ENCODE measurements around the gene PEX26.
"Not testable (repeated sequence)": the region's sequence is repeated elsewhere in the genome, so short reads cannot be mapped to it uniquely, and the experiment has no call there.

PEX26 gene

DNA sequence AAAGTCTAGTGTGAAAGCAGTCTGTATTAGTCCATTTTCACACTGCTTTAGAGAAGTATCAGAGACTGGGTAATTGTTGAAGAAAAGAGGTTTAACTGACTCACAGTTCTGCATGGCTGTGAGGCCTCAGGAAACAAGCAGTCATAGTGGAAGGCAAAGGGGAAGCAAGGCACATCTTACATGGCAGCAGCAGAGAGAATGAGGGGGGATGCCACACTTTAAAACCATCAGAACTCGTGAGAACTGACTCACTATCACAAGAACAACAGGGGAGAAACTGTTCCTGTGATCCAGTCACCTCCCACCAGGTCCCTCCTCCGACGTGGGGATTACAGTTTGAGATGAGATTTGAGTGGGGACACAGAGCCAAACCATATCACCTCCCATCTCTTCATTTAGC lies 19.0 kb downstream of the PEX26 start:
- no peak for DNase-seq (ENCODE audit: low read depth)

DNA sequence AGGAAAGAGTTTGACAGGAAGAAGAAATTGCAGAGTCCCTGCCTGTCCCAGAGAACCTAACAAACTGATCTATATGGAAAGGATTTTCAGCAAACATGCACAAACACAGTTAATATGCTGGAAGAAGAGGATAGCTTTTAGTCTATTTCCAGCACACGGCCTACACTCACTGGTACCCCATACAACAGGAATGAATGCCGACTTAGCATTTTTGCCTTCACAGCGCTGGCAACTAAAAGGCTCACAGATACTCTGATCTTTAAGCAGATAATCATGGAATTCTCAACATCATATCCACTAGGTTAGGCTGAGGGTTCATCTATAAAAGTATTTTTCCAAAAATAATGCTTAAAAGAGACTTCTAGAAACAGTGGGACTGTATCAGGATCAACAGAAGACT lies 23.0 kb downstream of the PEX26 start:
- no peak for DNase-seq (ENCODE audit: low read depth)

DNA sequence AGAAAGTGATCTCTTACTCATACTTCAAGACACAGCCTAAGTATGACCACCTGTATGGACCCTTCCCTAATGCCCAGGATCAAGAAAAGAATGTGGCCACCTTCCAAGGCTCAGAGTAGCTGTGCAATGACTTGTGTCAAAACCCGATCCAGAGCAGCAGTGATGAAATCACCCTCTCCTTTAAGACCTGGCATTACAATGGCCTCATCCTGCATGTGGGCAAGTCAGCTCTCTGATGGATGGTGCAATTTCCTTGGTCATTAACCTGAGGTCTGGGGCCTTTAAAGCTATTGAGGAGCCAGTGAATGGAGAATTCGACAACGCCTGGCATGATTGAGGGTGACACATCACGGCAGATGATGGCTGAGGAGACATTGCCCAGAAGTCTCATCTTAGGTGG lies 23.7 kb downstream of the PEX26 start:
- no peak for DNase-seq (ENCODE audit: low read depth)

DNA sequence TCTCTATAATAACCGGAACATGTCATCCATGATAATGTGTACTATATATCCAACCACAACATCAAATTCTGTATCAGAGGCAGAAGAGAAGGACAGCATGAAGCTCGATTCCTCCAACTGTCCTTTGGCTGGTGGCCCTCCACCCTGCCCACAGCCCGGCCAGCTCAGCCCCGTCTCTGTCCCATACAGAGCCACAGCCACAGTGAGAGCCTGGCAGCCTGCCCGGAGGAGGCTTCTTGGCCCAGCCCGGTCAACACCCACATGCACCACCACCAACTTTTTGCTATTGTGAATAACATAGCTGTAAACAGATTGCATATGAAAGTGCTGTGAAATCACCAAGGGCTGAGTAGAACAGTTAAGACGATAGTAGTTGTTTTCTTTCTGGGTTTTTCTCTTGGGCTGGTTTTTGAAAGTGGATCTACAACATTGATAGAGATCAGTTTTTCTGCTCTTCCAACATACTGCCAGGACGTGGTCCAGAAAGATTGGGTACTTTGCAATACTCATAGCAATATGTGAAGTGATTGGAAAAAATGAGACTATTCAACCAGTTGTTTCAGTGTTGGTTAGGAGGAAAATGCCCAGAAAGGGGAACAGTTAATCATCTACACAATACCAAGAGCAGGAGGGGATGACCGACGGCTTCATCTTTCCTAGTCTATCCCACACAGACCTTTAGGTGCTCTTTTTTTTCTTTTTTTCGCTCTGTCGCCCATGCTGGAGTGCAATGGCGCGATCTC lies 25.9 kb downstream of the PEX26 start:
- DNase-seq (ENCODE audit: low read depth), result no peak

DNA sequence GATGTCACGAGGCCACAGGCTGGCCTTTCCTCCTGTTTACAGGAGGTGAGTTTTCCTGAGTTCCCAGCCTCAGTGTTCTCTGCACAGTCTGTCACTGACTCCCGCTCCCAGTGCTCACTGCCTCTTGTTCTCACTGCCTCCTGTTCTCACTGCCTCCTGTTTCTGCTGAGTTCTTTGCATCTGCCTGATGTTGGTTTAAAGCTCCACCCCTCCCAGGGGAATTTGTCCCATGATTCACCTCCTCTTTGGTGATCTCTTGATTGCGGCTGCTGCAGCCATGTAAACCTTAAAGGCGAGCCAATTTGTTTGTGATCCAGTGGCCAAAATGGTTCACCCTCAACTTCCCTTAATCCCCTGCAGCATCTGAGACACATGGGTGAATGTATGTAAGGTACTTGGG lies 26.8 kb downstream of the PEX26 start:
- DNase-seq (ENCODE audit: low read depth), result no peak

DNA sequence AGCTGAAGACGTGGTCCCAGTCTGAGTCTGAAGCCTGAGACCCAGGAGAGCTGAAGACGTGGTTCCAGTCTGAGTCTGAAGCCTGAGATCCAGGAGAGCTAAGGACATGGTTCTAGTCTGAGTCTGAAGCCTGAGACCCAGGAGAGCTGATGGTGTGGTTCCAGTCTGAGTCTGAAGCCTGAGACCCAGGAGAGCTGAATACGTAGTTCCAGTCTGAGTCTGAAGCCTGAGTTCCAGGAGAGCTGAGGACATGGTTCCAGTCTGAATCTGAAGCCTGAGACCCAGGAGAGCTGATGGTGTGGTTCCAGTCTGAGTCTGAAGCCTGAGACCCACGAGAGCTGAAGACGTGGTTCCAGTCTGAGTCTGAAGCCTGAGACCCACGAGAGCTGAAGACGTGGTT lies 28.2 kb downstream of the PEX26 start:
- DNase-seq (ENCODE audit: low read depth), result not testable (repeated sequence)

DNA sequence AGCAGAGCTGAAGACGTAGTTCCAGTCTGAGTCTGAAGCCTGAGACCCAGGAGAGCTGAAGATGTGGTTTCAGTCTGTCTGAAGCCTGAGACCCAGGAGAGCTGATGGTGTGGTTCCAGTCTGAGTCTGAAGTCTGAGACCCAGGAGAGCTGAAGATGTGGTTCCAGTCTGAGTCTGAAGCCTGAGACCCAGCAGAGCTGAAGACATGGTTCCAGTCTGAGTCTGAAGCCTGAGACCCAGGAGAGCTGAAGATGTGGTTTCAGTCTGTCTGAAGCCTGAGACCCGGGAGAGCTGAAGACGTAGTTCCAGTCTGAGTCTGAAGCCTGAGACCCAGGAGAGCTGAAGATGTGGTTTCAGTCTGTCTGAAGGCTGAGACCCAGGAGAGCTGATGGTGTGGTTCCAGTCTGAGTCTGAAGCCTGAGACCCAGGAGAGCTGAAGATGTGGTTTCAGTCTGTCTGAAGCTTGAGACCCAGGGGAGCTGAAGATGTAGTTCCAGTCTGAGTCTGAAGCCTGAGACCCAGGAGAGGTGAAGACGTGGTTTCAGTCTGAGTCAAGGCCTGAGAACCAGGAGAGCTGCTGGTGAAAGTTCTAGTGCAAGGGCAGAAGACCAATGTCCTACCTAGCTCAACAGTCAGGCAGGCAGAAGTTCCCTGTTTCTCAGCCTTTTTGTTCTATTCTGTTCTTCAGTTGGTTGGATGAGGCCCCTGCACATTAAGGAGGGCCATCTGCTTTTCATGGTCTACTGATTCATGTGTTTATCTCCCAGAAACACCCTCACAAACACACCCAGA lies 29.0 kb downstream of the PEX26 start:
- DNase-seq (ENCODE audit: low read depth), result not testable (repeated sequence)

DNA sequence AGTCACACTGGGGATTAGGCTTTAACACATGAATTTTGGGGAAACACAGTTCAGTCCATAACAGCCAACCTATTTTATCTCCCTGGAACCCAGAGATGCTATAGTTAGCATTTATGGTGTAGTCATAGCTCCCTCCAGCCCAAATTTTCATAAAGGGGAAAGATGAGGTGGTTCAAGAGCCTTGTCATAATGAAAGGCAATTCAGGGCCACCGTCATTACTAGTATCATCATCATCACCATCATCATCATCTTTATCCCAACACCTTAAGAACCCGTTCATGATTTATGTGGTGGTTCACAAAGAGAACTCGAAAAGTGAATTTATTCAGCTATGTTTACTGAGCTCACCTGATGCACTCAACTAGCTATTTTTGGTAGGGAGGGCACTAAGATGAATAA lies 30.4 kb downstream of the PEX26 start:
- no peak for DNase-seq (ENCODE audit: low read depth)

DNA sequence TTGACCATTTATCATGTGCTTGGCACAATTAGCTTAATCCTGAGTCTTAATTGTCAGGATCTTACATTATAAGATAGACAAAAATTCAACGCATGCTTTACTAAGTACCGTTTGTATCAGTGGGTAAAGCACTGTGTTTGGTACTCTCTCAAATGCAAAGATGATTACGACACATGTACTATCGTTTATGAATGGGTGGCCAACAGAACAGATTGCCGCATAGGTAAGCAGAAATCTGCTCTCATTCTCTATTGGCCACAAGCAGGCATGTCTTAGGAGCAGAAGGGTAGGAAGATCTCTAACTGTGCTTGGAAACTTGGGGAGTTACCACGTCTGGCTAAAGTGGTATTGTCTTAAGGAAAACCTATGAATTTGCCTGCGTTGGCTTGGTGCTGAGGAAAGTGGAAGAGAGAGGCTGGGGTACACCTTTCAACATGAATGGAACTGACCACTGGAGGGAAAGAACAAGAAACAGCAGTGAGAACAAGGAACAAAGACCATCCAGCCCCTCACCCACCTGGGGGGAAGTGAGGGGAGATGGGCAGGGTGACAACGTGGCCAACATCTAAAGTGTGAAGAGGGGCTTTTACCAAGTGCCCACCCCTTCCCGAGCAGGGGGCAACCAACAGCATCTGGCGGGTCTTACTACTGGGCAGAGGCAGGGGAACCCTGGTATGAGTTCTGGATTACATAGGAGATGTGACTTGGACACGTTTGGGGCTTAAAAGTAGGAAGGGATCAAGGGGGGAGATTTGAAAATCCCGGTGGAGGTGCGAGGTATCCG lies 31.8 kb downstream of the PEX26 start:
- DNase-seq (ENCODE audit: low read depth), result no peak

DNA sequence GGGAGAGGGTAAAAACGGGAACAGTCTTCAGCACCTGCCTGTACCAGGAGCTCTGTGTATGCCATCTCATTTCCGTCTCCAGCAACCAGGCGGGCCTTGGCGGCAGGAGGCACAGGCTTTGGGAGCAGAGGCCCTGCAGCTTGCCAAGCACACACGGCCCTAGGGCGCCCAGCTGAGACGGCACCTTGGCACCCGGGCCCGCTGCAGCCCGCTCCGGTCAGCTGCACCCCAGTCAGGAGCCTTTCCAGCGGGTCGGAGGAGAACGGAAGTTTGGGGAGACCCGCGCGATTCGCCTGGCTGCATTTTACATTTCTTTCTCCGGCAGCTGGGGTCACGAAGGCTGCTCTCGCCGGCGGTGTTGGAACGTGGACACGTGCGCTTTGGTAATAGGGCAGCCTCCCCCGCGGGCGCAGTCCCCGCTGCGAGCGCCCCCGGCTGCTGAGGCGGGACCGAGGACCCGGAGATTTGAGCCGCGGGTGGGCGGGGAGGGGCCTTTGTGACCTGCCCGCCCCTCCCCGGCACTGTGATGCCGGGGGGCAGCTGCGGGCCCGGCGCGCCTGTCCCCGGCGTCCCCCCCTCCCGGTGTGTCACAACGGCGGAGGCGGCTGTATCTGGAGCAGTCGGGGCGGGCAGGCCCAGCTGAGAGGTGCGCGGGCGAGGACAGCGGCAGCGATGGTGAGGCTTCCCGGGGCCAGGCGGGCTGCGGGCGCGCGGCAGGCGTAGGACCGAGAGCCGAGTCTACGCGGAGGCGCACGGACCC lies 32.6 kb downstream of the PEX26 start, which contains the start of gene TUBA8:
TUBA8 (plus strand) TSS at position 616 of the 760 bp plus-strand sequence; CDS start at position 673, 57 bp downstream.
- DNase-seq (ENCODE audit: low read depth), result no peak

DNA sequence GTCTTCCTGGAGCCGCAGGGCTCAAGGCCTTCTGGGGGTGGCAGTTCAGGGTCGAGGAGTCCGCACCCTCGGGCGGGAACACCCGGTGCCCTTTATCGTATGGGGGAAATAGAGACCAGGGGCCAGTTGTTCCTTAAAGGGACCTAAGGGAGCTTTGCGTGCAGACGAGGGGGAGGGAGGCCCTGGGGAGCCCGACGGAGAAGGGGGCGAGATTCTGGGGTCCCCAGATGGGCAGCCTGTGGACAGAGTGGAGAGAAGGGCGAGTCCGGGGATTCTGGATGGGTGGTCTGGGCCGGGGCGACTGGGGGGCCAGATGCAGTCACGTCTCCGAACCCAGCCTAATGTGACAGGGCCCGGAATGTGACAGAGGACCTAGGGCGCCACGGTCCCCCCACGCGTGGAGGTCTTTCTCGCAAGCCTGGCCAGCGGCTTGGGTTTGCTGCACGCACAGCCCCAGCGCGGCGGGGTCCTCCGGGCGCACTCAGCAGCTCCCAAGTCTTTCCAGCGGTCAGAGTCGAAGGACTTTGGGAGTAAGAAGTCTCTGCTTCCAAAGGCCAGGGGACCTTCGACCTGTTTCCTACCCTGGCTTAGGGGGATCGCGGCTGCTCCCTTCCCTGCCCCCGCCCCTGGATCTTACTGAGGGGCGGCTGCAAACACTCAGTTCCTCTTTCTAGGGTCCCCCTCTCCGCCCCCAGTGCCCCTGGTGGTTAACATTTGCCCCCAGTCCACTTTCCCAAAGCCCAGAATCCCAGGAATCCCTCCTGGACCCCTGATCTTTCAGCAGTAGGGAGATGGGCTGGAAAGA lies 33.4 kb downstream of the PEX26 start:
- no peak for DNase-seq (ENCODE audit: low read depth)

DNA sequence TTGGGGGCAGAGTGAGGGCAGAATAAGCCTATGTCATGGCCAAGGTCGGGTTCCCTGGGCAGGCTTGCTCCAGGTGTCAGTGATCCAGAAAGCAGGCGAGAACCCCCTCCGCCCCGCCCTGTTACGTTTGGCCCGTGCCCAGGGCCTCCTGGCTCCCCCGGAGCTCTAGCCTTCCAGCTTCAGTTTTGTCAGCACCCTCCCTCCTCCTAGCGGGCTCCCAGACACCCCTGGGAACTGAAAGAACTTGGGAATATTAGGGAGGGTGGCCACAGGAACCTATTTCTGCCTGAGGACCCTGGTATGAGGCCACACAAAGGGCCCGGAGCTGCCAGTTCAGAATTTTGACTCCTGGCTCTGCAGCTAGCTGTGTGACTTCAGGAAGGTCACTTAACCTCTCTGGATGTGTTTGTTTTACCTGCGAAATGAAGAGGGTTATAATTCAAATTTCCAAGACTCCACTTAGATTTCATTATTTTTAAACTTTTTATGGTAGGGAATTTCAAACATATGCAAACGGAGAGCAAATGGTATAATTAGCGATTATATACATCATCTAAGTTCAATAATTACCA lies 34.1 kb downstream of the PEX26 start:
- no peak for DNase-seq (ENCODE audit: low read depth)

DNA sequence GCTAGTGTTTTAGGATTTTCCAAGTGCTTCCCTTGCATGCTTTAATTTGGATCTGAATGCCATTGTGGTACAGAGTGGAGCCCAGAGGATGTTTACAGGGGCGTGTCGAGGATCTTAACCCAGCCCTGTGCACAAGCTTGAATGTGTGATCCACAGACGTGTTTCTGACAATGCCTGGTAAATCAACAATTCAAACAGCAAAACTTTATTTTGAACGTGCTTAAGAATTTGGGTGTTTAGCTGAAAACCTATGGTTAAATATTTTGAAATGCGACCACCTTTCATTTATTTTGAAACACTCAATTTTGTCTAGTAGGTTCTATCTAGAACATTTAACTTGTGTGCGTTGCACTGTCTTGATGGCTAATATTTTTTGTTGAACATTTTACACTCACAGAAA lies 34.6 kb downstream of the PEX26 start:
- no peak for DNase-seq (ENCODE audit: low read depth)

DNA sequence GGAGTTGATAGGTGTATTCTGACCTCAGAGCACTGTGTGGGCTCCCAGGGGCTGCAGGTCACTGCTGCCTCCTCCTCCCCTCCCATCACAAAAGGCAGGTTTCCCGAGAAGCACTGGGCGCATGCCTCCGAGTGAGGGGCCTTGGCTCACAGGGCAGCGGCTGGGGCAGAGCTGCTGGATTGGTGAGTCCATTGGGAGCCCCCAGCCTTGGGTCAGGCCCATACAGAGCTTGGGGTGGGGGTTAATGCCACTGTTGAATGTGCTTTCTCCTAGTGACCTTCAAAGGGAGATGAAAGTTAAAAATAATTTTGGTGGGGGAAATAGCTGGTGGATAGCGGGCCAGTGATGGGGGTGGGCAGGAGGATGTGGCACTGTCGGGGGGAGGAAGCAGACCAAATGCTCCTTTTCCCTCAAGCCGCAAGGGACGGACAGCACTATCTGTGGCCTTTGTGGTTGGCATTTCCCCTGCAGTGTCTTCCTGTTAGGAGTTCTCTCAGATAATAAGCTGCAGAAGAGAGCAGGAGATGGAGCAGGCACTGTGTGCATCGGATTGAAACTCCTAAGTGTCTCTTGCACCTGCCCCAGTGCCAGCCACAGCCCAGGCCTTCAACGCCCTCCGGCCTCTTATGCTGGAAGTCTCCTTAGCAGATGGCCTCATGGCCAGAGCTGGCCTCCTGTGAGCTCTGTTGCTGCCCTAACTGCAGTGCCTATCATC lies 36.0 kb downstream of the PEX26 start:
- no peak for DNase-seq (ENCODE audit: low read depth)

DNA sequence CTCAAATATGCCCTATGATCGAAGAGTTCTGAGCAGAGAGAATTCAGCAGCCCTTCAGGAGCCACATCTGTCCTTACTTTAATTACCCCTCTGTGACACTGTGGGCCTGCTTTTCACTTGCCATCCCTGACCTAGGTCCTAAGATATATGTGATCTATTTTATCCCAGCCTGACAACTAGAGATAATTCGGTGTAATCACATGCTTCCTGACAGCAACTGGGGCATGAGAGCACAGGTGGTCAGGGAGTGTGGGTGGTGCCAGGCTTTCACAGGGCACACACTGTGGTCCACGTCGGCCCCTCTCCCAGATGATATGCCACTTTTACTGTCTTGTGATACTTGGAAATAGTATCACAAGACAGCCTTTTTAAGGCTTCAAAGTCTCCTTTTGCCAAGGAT lies 36.7 kb downstream of the PEX26 start:
- DNase-seq (ENCODE audit: low read depth), result no peak

DNA sequence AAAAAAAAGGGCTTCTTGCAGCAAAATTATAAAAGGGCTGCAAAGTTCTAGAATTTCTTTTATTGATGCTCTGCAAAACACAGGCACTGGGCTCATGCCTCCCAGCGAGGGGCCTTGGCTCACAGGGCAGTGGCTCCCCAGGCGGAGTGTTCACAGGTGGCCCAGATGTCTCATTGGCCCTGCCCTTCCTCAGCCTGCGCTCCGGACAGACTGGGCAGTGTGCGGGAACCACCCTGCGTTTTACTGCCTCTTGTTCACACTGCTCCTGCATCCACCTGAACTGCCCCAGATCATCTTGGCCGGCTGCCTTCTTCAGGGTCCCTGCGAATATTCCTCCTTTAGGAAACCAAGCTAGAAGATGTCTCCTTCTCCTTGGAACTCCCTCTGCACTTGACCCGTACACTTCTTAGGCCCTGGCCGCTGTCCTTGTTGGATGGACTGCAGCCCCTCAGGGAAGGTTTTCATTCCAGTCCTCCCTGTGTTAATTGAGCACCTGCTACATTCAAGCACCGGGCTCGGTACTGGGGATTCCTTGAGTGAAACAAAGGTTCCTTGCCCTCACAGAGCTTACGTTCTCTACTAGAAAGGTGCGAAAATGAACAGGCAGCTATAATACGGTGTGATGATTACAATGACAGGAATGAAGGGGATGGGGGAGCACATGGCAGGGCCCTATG lies 37.3 kb downstream of the PEX26 start:
- DNase-seq (ENCODE audit: low read depth), result no peak

DNA sequence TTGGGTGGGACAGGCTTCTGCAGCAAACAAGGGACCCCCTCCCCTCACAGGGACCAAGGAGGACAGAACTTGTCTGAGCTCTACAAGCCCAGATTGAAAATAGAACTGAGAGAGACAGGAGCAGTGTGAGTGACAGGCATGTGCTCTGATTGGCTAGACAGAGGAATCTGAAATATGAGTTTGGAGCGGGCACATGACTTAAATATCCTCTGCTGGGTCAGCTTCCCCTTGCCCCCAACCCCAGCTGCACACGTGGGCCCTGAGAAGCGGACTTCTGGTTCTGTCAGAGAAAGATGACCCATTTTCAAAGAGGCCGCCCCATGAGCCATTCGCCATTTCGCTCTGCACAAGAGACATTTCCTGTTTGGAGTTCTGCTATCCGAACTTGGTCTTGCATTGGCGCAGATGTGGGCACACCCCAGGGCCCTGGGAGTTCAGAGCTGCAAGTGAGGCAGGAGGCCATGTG lies 38.1 kb downstream of the PEX26 start:
- DNase-seq (ENCODE audit: low read depth), result no peak

DNA sequence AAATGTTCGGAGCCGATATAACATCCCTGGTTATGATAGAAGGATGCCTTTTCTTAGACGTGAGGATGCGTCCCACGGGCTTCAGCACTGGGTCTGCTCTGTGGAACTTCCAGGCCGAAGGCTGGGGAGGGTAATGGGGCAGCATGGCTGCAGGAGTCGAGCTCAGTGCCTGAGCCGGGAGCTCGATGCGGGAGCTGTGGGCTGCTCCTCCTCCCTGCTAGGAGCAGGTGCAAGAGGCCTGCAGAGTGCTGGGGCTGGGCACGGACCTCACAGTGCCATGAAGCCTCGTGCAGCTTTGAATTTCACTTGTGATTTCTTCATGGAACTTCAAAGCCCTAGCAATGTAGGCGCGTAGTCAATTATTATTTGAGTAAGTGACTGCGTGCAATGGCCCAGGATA lies 38.8 kb downstream of the PEX26 start:
- DNase-seq (ENCODE audit: low read depth), result no peak

DNA sequence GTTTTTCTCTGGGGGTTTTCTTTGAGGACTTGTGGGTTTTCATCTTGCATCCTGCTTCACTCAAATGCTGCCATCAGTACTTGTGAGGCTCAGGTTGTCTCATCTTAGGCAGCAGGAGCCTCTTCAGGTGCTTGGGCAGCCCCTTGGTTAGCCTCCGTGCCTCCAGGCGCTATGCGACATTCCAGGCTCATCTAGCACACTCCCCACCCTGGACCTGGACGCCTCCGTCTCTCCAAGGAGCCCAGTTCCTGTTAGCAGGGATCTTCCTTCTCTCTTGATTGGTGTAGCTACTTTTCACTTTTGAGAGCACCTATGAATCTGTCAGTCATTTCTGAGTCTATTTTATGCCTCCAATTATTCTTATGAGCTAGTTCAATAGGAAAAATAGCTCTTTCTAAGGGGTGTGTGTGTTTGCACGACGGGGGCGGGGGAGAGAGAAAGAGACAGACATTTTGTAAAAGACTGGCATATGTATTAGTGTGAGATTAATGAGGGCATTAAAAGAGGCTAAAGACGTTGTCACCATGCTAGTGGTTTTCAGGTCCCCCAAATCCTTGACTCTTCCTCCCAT lies 40.6 kb downstream of the PEX26 start:
- no peak for DNase-seq (ENCODE audit: low read depth)

Measured in HS-27A (cell line).